HG03575 (cell line): ENCODE data around the gene DPH7.
"Not testable (repeated sequence)": the region's sequence is repeated elsewhere in the genome, so short reads cannot be mapped to it uniquely, and the experiment has no call there.

Experiments used
- ATAC-seq: cut with Tn5 transposase; IDR thresholded peaks from one replicate; pipeline ENCODE4 v1.9.1; 2021; ENCODE audit not compliant: unreplicated experiment, insufficient number of reproducible peaks, low FRiP score; ENCODE audit errors: extremely low read depth

Gene DPH7

GRCh38 chr9:137583347-137583746 is 4.6 kb upstream of the DPH7 start:
- no peak for ATAC-seq

- ATAC-seq, result no peak
Observed at GRCh38 chr9:137582286-137582860, 3.6 kb upstream of the DPH7 start.

- no peak for ATAC-seq
Observed at GRCh38 chr9:137581361-137582285, 2.9 kb upstream of the DPH7 start.

GRCh38 chr9:137580954-137581322 is 2.2 kb upstream of the DPH7 start:
- no peak for ATAC-seq

GRCh38 chr9:137580209-137580953 is 1.7 kb upstream of the DPH7 start:
- no peak for ATAC-seq

- ATAC-seq, result no peak
Observed at GRCh38 chr9:137579259-137579604, 507 bp upstream of the DPH7 start.

- ATAC-seq, result no peak
Observed at GRCh38 chr9:137575716-137576411, 2.9 kb downstream of the DPH7 start.

GRCh38 chr9:137575364-137575715 is 3.4 kb downstream of the DPH7 start:
- ATAC-seq, result no peak

GRCh38 chr9:137574192-137574591 is 4.5 kb downstream of the DPH7 start:
- ATAC-seq, result no peak

- no peak for ATAC-seq
Observed at GRCh38 chr9:137570566-137570965, 8.2 kb downstream of the DPH7 start.

- no peak for ATAC-seq
Observed at GRCh38 chr9:137569609-137570203, 9.0 kb downstream of the DPH7 start.

- ATAC-seq, result not testable (repeated sequence)
Observed at GRCh38 chr9:137568445-137568844, 10.3 kb downstream of the DPH7 start.

- ATAC-seq, result no peak
Observed at GRCh38 chr9:137564817-137565411, 13.8 kb downstream of the DPH7 start.

GRCh38 chr9:137564134-137564533 is 14.6 kb downstream of the DPH7 start:
- no peak for ATAC-seq

GRCh38 chr9:137558127-137558526 is 20.6 kb downstream of the DPH7 start:
- ATAC-seq, result no peak

- ATAC-seq, result no peak
Observed at GRCh38 chr9:137556069-137556838, 22.5 kb downstream of the DPH7 start.

GRCh38 chr9:137555179-137555578 is 23.5 kb downstream of the DPH7 start:
- ATAC-seq, result no peak

- no peak for ATAC-seq
Observed at GRCh38 chr9:137554349-137554748, 24.4 kb downstream of the DPH7 start.
